PC-9 (cell line): Measurements from ENCODE around the gene FBXL13. TPM values are rescaled to one million over a fixed set of nuclear protein-coding genes. Genes with fewer than 3 reads are reported as not detected.

Source experiments
- BruUV-seq: library from RNA; stranded (reverse); fragments of 400-500 nt; replicated peaks from 2 replicates; lab custom pipeline; 2021; lab: Mats Ljungman, UMichigan
- CTCF ChIA-PET: fragments of 300-600 bp; sonication (Branson Sonifier 250); formaldehyde crosslinking; loops from one replicate; lab custom pipeline; 2022; ENCODE audit warnings: antibody characterized with exemption; lab: Charles Lee
- POLR2A ChIA-PET: fragments of 300-600 bp; sonication (Branson Sonifier 250); formaldehyde crosslinking; loops from one replicate; lab custom pipeline; 2022; ENCODE audit warnings: antibody characterized with exemption; ENCODE audit not compliant: unreplicated experiment; lab: Charles Lee
- DNase-seq, 2 experiments: peaks; one replicate each; pipeline versions ENCODE4 v3.0.0 to v3.0.0-alpha.2; 2015 to 2022; ENCODE audit warnings: mixed read lengths in 1 of 2
- H2AFZ ChIP-seq: fragments of 200-600 bp; sonication (generic); 2 replicates; pipeline ENCODE4 v1.8.1; 2017; ENCODE audit warnings: antibody characterized with exemption
- H3F3A ChIP-seq: fragments of 200-600 bp; sonication (generic); 2 replicates; pipeline ENCODE4 v1.8.1; 2017; ENCODE audit warnings: antibody characterized with exemption, mild to moderate bottlenecking, low read depth; ENCODE audit not compliant: insufficient read depth
- H3K27ac ChIP-seq: fragments of 200-600 bp; sonication (generic); 2 replicates; pipeline ENCODE4 v1.6.1; 2016; ENCODE audit warnings: mixed run types
- H3K27me3 ChIP-seq: fragments of 200-600 bp; sonication (generic); 2 replicates; pipeline ENCODE4 v1.6.1; 2016; ENCODE audit warnings: low read depth, mixed run types; ENCODE audit not compliant: insufficient read depth
- H3K36me3 ChIP-seq: fragments of 200-600 bp; sonication (generic); 2 replicates; pipeline ENCODE4 v1.6.1; 2016; ENCODE audit warnings: low read depth, mixed run types
- H3K4me1 ChIP-seq: fragments of 200-600 bp; sonication (generic); replicated peaks from 2 replicates; pipeline ENCODE4 v1.6.1; 2016; ENCODE audit warnings: mixed run types; ENCODE audit not compliant: insufficient read depth
- H3K4me2 ChIP-seq: fragments of 200-600 bp; sonication (generic); 2 replicates; pipeline ENCODE4 v1.6.1; 2017; ENCODE audit warnings: mixed run types
- H3K4me3 ChIP-seq: fragments of 200-600 bp; sonication (generic); 2 replicates; pipeline ENCODE4 v1.6.1; 2016; ENCODE audit warnings: mixed run types
- H3K79me2 ChIP-seq: fragments of 200-600 bp; sonication (generic); 2 replicates; pipeline ENCODE4 v1.6.1; 2017; ENCODE audit warnings: low read depth, mixed run types
- H3K9me2 ChIP-seq: fragments of 200-600 bp; sonication (generic); 2 replicates; pipeline ENCODE4 v1.8.1; 2017; ENCODE audit warnings: mild to moderate bottlenecking; ENCODE audit not compliant: insufficient read depth
- H3K9me3 ChIP-seq: fragments of 200-600 bp; sonication (generic); 2 replicates; pipeline ENCODE4 v1.8.1; 2016; ENCODE audit warnings: low read depth; ENCODE audit not compliant: insufficient read depth
- H4K20me1 ChIP-seq: fragments of 200-600 bp; sonication (generic); 2 replicates; pipeline ENCODE4 v1.8.1; 2017; ENCODE audit not compliant: insufficient read depth
- CTCF ChIP-seq: fragments of 200-600 bp; sonication (generic); conservative IDR thresholded peaks from 2 replicates; pipeline ENCODE4 v1.6.1; 2017; ENCODE audit warnings: mixed run types, antibody characterized with exemption, mild to moderate bottlenecking, moderate library complexity
- EZH2 ChIP-seq: fragments of 200-600 bp; sonication (generic); IDR thresholded peaks from 2 replicates; pipeline ENCODE4 v1.8.0; 2017; ENCODE audit warnings: antibody characterized with exemption, low read depth
- intact Hi-C: fragments of 100-400 bp; cut with micrococcal nuclease; formaldehyde crosslinking; loops from one replicate; pipeline ENCODE4 v1.10.0; 2022; ENCODE audit not compliant: unreplicated experiment
- total RNA-seq: library from RNA; stranded (reverse); gene quantifications from 2 replicates; pipeline ENCODE4 v1.2.3, GENCODE V29; 2021

Gene FBXL13
- total RNA-seq, 1 experiment from 2014 or later: 19.4 TPM

GRCh38 chr7:102974366-102975236 lies 100.0 kb downstream of the FBXL13 start:
- H3K4me3 ChIP-seq: no peak overlapping the region
- peaks cover 12% of the 10 kb centered on the region for H3K4me1 ChIP-seq
- no peaks in the 10 kb centered on the region for H3F3A ChIP-seq
- no peaks in the 10 kb centered on the region for H3K9me2 ChIP-seq
- H4K20me1 ChIP-seq: no peaks in the 10 kb centered on the region
- intact Hi-C loops: loop anchor here (5.0 kb wide), 2 partner anchors 63 to 97 kb away; no protein-coding TSS in a partner anchor
- ChIA-PET CTCF (no interaction called here), POLR2A (no interaction called here)
- no peaks in the 10 kb centered on the region for H3K27me3 ChIP-seq
- no TSS peak for BruUV-seq
- H3K9me3 ChIP-seq: peaks cover 9% of the 10 kb centered on the region
- H3K27ac ChIP-seq: no peak overlapping the region
- no peak for TF ChIP-seq EZH2
- TF ChIP-seq CTCF: no peak
- H3K79me2 ChIP-seq: no peaks in the 10 kb centered on the region
- no peak overlapping the region for H3K4me2 ChIP-seq
- no peaks in the 10 kb centered on the region; the same call in 1 of the 2 replicates for H3K36me3 ChIP-seq
- no peak overlapping the region for H2AFZ ChIP-seq
- no peak for DNase-seq

- Histone ChIP-seq H3K36me3 (no peaks in the 10 kb centered on the region), H3K79me2 (no peaks in the 10 kb centered on the region), H3K4me1 (peaks cover 3% of the 10 kb centered on the region; the same call in 1 of the 2 replicates), H3K9me2 (no peaks in the 10 kb centered on the region), H3F3A (no peaks in the 10 kb centered on the region), H2AFZ (no peak overlapping the region), H3K27me3 (no peaks in the 10 kb centered on the region), H4K20me1 (no peaks in the 10 kb centered on the region), H3K4me2 (no peak overlapping the region), H3K9me3 (peaks cover 6% of the 10 kb centered on the region; the same call in 1 of the 2 replicates), H3K4me3 (no peak overlapping the region), H3K27ac (no peak overlapping the region)
- peak in 1 of 2 experiments; percentile 43 for DNase-seq
- ChIA-PET POLR2A (interaction anchor here (0.5 to 0.6 kb wide), 2 partner anchors 22 to 64 kb away, joined by 3 to 4 read pairs; no protein-coding TSS in a partner anchor), CTCF (no interaction called here)
- intact Hi-C loops: loop anchor here (5.0 kb wide), 2 partner anchors 64 to 96 kb away; no protein-coding TSS in a partner anchor
- TSS peak; percentile 87 for BruUV-seq
- TF ChIP-seq EZH2 (no peak), CTCF (no peak)
Measured at GRCh38 chr7:102973096-102973802, 101.3 kb downstream of the FBXL13 start.

GRCh38 chr7:102967798-102968197 lies 106.8 kb downstream of the FBXL13 start:
- CTCF ChIA-PET: no interaction called here
- Histone ChIP-seq H2AFZ (no peak overlapping the region), H3K4me1 (no peaks in the 10 kb centered on the region), H4K20me1 (no peaks in the 10 kb centered on the region), H3F3A (no peaks in the 10 kb centered on the region), H3K9me2 (no peaks in the 10 kb centered on the region), H3K36me3 (no peaks in the 10 kb centered on the region), H3K4me2 (no peak overlapping the region), H3K27ac (no peak overlapping the region), H3K27me3 (no peaks in the 10 kb centered on the region), H3K4me3 (no peak overlapping the region), H3K79me2 (no peaks in the 10 kb centered on the region), H3K9me3 (no peaks in the 10 kb centered on the region)
- no TSS peak for BruUV-seq
- intact Hi-C loops: no loop called here
- TF ChIP-seq EZH2 (no peak), CTCF (no peak)
- POLR2A ChIA-PET: no interaction called here
- DNase-seq: no peak
